Esophagus squamous epithelium (tissue), 4 donors: ENCODE measurements around the gene NUDCD3.

ENCODE experiments used
- POLR2A ChIP-seq, 4 donors: fragments of 450-650 bp; IDR thresholded peaks; one replicate each; pipeline ENCODE4 v1.6.1; 2017; ENCODE audit warnings: antibody characterized with exemption in 4 of 4, mild to moderate bottlenecking in 4 of 4, moderate library complexity in 3 of 4
- TF ChIP-seq, protein P1 (sequence below), 6 experiments: fragments of 450-650 bp in 4 of 6; fragments of 200-600 bp in 2 of 6; sonication (generic) in 2 of 6; IDR thresholded peaks; one replicate each; pipeline ENCODE4 v1.5.1; 2016 to 2019; ENCODE audit warnings: antibody characterized with exemption in 6 of 6, mild to moderate bottlenecking in 4 of 6, moderate library complexity in 4 of 6

DNA sequence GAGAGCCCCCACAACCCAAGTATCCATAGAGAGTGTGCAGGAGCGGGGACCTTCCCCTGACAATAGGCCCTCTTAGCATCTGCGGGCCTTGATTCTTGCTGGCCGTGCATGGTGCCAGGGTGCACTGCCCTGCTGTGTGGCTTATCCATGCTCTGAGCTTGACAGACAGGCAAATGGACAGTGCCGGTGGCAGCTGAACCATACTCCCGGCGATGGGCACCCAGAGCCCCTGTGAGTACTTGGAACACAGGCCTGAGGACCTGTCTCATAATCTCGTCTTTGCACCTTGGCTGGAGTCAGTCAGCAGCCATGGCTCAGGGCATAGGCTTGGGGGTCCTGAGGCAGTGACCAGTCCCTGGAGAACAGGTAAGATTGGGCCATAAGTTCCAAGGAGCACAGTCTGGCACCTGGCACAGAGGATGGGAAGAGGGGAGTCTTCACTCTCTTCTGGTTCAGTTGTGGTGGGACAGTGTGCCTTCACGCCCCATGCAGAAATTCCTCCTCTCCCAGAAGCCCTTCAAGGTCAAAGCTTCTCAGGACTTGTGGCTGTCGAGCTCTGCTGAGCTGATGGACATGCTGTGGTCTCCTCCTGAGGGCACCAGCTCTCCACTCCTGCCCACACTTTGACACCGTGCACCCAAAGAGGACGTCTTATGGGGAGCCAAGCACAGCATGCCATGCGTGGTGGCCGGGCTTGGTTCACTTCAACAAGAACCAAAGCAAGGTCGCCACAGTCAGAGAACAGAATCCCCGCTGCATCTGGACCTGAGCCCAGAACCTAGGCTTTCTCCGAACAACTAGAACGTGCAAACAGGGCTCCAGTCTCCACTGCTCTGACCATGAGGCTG lies 105.6 kb downstream of the NUDCD3 start:
- TF ChIP-seq, protein P1, sequence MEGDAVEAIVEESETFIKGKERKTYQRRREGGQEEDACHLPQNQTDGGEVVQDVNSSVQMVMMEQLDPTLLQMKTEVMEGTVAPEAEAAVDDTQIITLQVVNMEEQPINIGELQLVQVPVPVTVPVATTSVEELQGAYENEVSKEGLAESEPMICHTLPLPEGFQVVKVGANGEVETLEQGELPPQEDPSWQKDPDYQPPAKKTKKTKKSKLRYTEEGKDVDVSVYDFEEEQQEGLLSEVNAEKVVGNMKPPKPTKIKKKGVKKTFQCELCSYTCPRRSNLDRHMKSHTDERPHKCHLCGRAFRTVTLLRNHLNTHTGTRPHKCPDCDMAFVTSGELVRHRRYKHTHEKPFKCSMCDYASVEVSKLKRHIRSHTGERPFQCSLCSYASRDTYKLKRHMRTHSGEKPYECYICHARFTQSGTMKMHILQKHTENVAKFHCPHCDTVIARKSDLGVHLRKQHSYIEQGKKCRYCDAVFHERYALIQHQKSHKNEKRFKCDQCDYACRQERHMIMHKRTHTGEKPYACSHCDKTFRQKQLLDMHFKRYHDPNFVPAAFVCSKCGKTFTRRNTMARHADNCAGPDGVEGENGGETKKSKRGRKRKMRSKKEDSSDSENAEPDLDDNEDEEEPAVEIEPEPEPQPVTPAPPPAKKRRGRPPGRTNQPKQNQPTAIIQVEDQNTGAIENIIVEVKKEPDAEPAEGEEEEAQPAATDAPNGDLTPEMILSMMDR (IDR thresholded peaks at IDR 0.05): no peak
- TF ChIP-seq POLR2A (IDR thresholded peaks at IDR 0.05): no peak
